ENCODE results near the gene ANKS4B.

- TF ChIP-seq, protein P1, sequence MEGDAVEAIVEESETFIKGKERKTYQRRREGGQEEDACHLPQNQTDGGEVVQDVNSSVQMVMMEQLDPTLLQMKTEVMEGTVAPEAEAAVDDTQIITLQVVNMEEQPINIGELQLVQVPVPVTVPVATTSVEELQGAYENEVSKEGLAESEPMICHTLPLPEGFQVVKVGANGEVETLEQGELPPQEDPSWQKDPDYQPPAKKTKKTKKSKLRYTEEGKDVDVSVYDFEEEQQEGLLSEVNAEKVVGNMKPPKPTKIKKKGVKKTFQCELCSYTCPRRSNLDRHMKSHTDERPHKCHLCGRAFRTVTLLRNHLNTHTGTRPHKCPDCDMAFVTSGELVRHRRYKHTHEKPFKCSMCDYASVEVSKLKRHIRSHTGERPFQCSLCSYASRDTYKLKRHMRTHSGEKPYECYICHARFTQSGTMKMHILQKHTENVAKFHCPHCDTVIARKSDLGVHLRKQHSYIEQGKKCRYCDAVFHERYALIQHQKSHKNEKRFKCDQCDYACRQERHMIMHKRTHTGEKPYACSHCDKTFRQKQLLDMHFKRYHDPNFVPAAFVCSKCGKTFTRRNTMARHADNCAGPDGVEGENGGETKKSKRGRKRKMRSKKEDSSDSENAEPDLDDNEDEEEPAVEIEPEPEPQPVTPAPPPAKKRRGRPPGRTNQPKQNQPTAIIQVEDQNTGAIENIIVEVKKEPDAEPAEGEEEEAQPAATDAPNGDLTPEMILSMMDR (IDR thresholded peaks at IDR 0.05) = peak; percentile 25 to 59 (median 47)
- TF ChIP-seq POLR2A (IDR thresholded peaks at IDR 0.05) = no peak
- no peak for TF ChIP-seq EP300 (IDR thresholded peaks at IDR 0.05)
These were observed 44.6 kb downstream of the ANKS4B start, which contains the start of gene CRYM for GRCh38 chr16:21277927-21278706.
